Upper lobe of left lung (tissue), 6 donors: ENCODE data around the gene POLR3E. TPM values are rescaled to one million over a fixed set of nuclear protein-coding genes. Genes with fewer than 3 reads are reported as not detected.

Source experiments
- ATAC-seq, 2 donors: fragments of 200-7000 bp; cut with Tn5 transposase; one replicate each; pipeline ENCODE4 v1.9.1; 2022; ENCODE audit warnings: mild to moderate bottlenecking in 2 of 2, moderate library complexity in 2 of 2; ENCODE audit not compliant: low FRiP score in 2 of 2
- DNase-seq, 2 donors: peaks; one replicate each; pipeline ENCODE4 v3.0.0-alpha.2; 2019 to 2020
- H3K27ac ChIP-seq, 4 donors: fragments of 200-600 bp; sonication (generic); one replicate each; pipeline ENCODE4 v1.5.1; 2016 to 2019
- H3K27me3 ChIP-seq, 4 donors: fragments of 200-600 bp; sonication (generic); one replicate each; pipeline ENCODE4 v1.5.1; 2017 to 2019
- H3K36me3 ChIP-seq, 4 donors: fragments of 200-600 bp; sonication (generic); one replicate each; pipeline ENCODE4 v1.5.1; 2016 to 2019
- H3K4me1 ChIP-seq, 4 donors: fragments of 200-600 bp; sonication (generic); one replicate each; pipeline ENCODE4 v1.5.1; 2018 to 2019
- H3K4me3 ChIP-seq, 4 donors: fragments of 200-600 bp; sonication (generic); one replicate each; pipeline ENCODE4 v1.5.1; 2017 to 2019; ENCODE audit warnings: mild to moderate bottlenecking in 2 of 4, moderate library complexity in 1 of 4
- H3K9me3 ChIP-seq, 4 donors: fragments of 200-600 bp; sonication (generic); one replicate each; pipeline ENCODE4 v1.5.1; 2018 to 2019
- EP300 ChIP-seq, 4 donors: sonication (generic); formaldehyde crosslinking; IDR thresholded peaks; one replicate each; pipeline ENCODE4 v1.5.1; 2017; ENCODE audit warnings: antibody characterized with exemption in 4 of 4, control low read depth in 2 of 4
- POLR2A ChIP-seq, 4 donors: fragments of 450-650 bp; IDR thresholded peaks; one replicate each; pipeline ENCODE4 v1.5.1; 2016 to 2017; ENCODE audit warnings: antibody characterized with exemption in 4 of 4, mild to moderate bottlenecking in 2 of 4
- POLR2AphosphoS5 ChIP-seq, 2 donors: sonication (generic); formaldehyde crosslinking; IDR thresholded peaks; one replicate each; pipeline ENCODE4 v1.5.1; 2017; ENCODE audit warnings: antibody characterized with exemption in 2 of 2
- WGBS, 2 donors: methylation state at CpG; one replicate each; pipeline ENCODE4 v1.1.5; 2017 to 2018; 5-methylcytosine and 5-hydroxymethylcytosine counted together
- total RNA-seq, 6 donors: library from RNA; depleted of rRNA in 4 of 6; stranded (reverse); fragments of >200 nt in 4 of 6; gene quantifications; one replicate each; pipeline versions ENCODE4 v1.1.0 to v1.2.1, GENCODE V29; 2016 to 2021
- TF ChIP-seq, protein P1 (sequence below), 6 experiments: fragments of 450-650 bp in 4 of 6; fragments of 200-600 bp in 2 of 6; sonication (generic) in 2 of 6; IDR thresholded peaks; one replicate each; pipeline ENCODE4 v1.5.1; 2016 to 2019; ENCODE audit warnings: antibody characterized with exemption in 6 of 6
- donor health status: DM: no; HTN: no; CAD: no; lungs with moderate emphysema.
- donor health status: DM: no; HTN: yes; CAD: no; lungs with severe emphysema.

The POLR3E gene
- total RNA-seq, 6 donors from 2014 or later = 27.0 to 91.1 (median 47.0) TPM

DNA sequence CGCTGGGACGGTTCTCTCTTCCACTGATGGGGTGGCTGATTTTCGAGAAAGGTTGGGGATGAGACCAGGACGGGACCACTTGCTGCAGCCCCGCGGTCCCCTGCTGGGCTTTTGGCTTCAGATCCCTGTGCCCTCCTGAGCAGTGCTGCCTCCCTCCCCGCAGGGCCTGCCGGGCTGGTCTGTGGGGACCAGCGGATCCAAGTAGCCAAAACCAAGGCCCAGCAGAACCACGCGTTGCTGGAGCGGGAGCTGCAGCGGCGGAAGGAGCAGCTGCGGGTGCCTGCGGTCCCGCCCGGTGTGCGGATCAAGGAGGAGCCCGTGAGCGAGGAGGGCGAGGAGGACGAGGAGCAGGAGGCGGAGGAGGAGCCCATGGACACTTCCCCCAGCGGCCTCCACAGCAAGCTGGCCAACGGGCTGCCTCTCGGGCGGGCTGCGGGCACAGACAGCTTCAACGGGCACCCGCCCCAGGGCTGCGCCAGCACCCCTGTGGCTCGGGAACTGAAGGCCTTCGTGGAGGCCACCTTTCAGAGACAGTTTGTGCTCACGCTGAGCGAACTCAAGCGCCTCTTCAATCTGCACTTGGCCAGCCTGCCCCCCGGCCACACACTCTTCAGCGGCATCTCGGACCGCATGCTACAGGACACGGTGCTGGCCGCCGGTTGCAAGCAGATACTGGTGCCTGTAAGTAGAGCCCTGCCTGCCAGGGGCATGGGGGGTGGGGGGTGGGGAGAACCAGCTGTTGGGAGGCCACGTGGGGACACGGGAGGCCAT is 28.6 kb downstream of the POLR3E start:
- H3K36me3 ChIP-seq = peaks cover 5 to 92% (median 64%) of the 10 kb centered on the region in 4 donors
- no peak for TF ChIP-seq POLR2AphosphoS5 (IDR thresholded peaks at IDR 0.05)
- TF ChIP-seq, protein P1, sequence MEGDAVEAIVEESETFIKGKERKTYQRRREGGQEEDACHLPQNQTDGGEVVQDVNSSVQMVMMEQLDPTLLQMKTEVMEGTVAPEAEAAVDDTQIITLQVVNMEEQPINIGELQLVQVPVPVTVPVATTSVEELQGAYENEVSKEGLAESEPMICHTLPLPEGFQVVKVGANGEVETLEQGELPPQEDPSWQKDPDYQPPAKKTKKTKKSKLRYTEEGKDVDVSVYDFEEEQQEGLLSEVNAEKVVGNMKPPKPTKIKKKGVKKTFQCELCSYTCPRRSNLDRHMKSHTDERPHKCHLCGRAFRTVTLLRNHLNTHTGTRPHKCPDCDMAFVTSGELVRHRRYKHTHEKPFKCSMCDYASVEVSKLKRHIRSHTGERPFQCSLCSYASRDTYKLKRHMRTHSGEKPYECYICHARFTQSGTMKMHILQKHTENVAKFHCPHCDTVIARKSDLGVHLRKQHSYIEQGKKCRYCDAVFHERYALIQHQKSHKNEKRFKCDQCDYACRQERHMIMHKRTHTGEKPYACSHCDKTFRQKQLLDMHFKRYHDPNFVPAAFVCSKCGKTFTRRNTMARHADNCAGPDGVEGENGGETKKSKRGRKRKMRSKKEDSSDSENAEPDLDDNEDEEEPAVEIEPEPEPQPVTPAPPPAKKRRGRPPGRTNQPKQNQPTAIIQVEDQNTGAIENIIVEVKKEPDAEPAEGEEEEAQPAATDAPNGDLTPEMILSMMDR (IDR thresholded peaks at IDR 0.05) = no peak
- no peak for TF ChIP-seq EP300 (IDR thresholded peaks at IDR 0.05)
- TF ChIP-seq POLR2A (IDR thresholded peaks at IDR 0.05) = no peak

DNA sequence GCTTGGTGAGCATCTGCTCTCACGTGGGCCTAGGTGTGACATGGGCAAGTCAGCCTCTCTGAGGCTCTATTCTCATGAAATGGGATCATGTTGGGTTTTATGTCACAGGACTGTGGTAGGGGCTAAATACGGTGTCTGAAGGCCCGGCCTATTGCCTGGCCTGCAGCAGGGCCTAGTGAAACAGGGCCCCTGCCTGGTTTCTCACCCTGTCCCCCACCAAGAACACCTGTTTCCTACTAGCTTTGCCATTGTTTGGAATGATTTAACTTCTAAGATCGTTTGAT is 29.1 kb downstream of the POLR3E start:
- Histone ChIP-seq H3K4me1 (peaks cover 0 to 5% (median 3%) of the 10 kb centered on the region in 4 donors), H3K27ac (no peak overlapping the region), H3K27me3 (no peaks in the 10 kb centered on the region), H3K4me3 (no peak overlapping the region), H3K36me3 (peaks cover 8 to 96% (median 63%) of the 10 kb centered on the region in 4 donors), H3K9me3 (no peaks in the 10 kb centered on the region)
- WGBS, 2 donors = 74 to 94% methylated on average over 4 of the region's 4 CpGs
- TF ChIP-seq EP300 (IDR thresholded peaks at IDR 0.05) (no peak), POLR2AphosphoS5 (IDR thresholded peaks at IDR 0.05) (no peak)
- TF ChIP-seq, protein P1 (IDR thresholded peaks at IDR 0.05) = no peak
- ATAC-seq (no peak), DNase-seq (no peak)

More for the DNA sequence above, 28.6 kb downstream of the POLR3E start:
- no peaks in the 10 kb centered on the region for H3K9me3 ChIP-seq
- H3K4me3 ChIP-seq = no peak overlapping the region
- ATAC-seq (no peak), DNase-seq (peak in 1 of 2 donors; percentile 77)
- peaks cover 0 to 5% (median 4%) of the 10 kb centered on the region in 4 donors for H3K4me1 ChIP-seq
- H3K27me3 ChIP-seq = no peaks in the 10 kb centered on the region
- 94 to 98% methylated on average over 33 to 39 of the region's 46 CpGs for WGBS, 2 donors
- no peak overlapping the region for H3K27ac ChIP-seq

DNA sequence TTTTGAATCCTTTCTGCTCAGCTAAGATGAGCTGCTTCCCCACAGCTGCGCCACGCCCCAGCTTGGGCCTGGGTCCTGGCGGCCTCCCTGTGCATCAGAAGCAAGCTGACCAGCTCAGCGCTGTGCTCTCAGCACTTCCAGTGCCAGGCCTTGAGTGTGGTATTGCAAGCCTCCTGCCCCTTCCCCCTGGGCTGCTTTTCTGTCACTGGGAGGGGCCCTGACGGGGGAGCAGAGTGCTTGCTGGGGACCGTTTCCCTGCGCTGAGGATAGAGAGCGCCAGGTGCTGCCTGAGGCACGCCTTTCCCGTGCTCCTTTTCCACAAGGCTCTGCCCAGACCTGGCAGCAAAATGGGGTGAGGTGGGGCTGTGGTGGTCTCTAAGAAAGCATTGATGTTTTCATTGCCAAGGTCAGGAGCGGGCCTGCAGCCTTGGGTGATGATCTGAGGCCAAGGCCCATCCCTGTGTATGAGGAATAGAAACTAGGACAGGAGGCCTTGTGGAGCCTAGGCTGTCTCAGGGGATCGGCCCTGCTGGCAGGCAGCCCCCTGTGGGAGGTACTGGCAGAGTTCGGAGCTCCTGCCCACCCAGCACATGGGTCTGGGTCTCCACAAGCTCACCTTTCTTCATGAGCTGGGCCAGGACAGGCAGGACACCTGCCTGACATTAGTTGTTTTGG is 29.7 kb downstream of the POLR3E start:
- H3K27ac ChIP-seq = no peak overlapping the region
- no peak for DNase-seq
- TF ChIP-seq POLR2AphosphoS5 (IDR thresholded peaks at IDR 0.05) = no peak
- TF ChIP-seq, protein P1 (IDR thresholded peaks at IDR 0.05) = no peak
- TF ChIP-seq EP300 (IDR thresholded peaks at IDR 0.05) = no peak
- TF ChIP-seq POLR2A (IDR thresholded peaks at IDR 0.05) = no peak
- ATAC-seq = no peak
- no peaks in the 10 kb centered on the region for H3K27me3 ChIP-seq
- no peaks in the 10 kb centered on the region for H3K9me3 ChIP-seq
- WGBS, 2 donors = 90 to 91% methylated on average over 5 to 12 of the region's 13 CpGs
- no peak overlapping the region for H3K4me3 ChIP-seq
- H3K36me3 ChIP-seq = peaks cover 11 to 96% (median 63%) of the 10 kb centered on the region in 4 donors
- H3K4me1 ChIP-seq = peaks cover 0 to 5% (median 1%) of the 10 kb centered on the region in 4 donors

DNA sequence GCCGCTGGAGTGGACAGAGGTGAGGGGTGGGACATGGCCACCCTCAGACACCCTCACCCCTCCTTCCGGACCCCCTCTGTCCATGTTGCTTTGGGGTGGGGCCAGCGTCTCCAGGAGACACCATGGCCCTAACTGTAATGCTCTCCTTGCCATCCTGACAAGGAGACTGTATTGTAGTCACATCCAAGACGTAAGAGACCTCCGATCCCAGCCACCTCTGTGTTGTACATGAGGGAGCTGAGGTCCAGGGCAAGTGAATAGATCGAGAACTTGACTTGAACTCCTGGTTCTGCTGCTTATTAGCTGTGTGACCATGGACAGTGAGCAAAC is 30.2 kb downstream of the POLR3E start:
- TF ChIP-seq, protein P1 (IDR thresholded peaks at IDR 0.05) = no peak
- TF ChIP-seq POLR2A (IDR thresholded peaks at IDR 0.05) (no peak), EP300 (IDR thresholded peaks at IDR 0.05) (no peak), POLR2AphosphoS5 (IDR thresholded peaks at IDR 0.05) (no peak)
- H3K9me3 ChIP-seq = no peaks in the 10 kb centered on the region
- no peak for DNase-seq
- 100% methylated on average over 3 to 6 of the region's 6 CpGs for WGBS, 2 donors
- H3K27me3 ChIP-seq = no peaks in the 10 kb centered on the region
- no peak overlapping the region for H3K27ac ChIP-seq
- ATAC-seq = no peak
- H3K36me3 ChIP-seq = peaks cover 12 to 96% (median 62%) of the 10 kb centered on the region in 4 donors
- H3K4me1 ChIP-seq = peaks cover 0 to 5% (median 1%) of the 10 kb centered on the region in 4 donors
- no peak overlapping the region for H3K4me3 ChIP-seq
